HG02938 (cell line): ENCODE data around the gene NXPH1.
A peak's percentile ranks its signal among the peaks of the same experiment; 100 is the strongest.
"Not testable (repeated sequence)": the region's sequence is repeated elsewhere in the genome, so short reads cannot be mapped to it uniquely, and the experiment has no call there.

Source experiments
- ATAC-seq: cut with Tn5 transposase; IDR thresholded peaks from one replicate; pipeline ENCODE4 v1.9.1; 2021; ENCODE audit warnings: mild to moderate bottlenecking, moderate library complexity; ENCODE audit not compliant: unreplicated experiment

Gene NXPH1

GRCh38 chr7:8669501-8669851 lies 236.1 kb downstream of the NXPH1 start:
- no peak for ATAC-seq

- no peak for ATAC-seq
These were observed 251.0 kb downstream of the NXPH1 start for GRCh38 chr7:8684426-8684825.

- ATAC-seq: no peak
These were observed 266.6 kb downstream of the NXPH1 start for GRCh38 chr7:8699875-8700624.

- ATAC-seq: no peak
These were observed 269.4 kb downstream of the NXPH1 start for GRCh38 chr7:8702807-8703206.

- no peak for ATAC-seq
These were observed 276.7 kb downstream of the NXPH1 start for GRCh38 chr7:8710124-8710523.

GRCh38 chr7:8714791-8715190 lies 281.4 kb downstream of the NXPH1 start:
- no peak for ATAC-seq

- ATAC-seq: no peak
These were observed 285.7 kb downstream of the NXPH1 start for GRCh38 chr7:8719102-8719501.

GRCh38 chr7:8724080-8724718 lies 290.8 kb downstream of the NXPH1 start:
- ATAC-seq: peak; percentile 94

GRCh38 chr7:8731756-8732155 lies 298.3 kb downstream of the NXPH1 start:
- not testable (repeated sequence) for ATAC-seq

GRCh38 chr7:8739837-8740236 lies 306.4 kb downstream of the NXPH1 start:
- no peak for ATAC-seq

DNA sequence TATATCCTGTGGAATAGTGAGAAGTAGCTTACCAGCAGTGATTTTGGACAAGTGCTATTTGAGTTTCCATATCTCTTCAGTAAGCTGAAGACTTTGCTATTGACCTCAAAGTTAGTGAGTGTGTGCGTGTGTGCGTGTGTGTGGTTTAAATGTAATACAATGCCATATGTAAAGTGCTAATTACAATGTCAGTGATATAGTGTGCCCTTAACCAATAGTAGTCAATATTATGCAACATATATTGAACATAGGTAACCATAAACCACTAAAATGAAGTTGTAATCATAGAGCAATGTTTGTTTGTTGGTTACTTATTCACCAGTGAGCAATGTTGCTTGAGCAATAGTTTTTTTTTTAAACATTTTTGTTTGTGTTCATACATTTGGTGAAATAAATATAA lies 309.4 kb downstream of the NXPH1 start:
- no peak for ATAC-seq

GRCh38 chr7:8747338-8747737 lies 313.9 kb downstream of the NXPH1 start:
- no peak for ATAC-seq

GRCh38 chr7:8751557-8752231 lies 318.3 kb downstream of the NXPH1 start:
- ATAC-seq: no peak

GRCh38 chr7:8753355-8753754 lies 319.9 kb downstream of the NXPH1 start:
- ATAC-seq: no peak

GRCh38 chr7:8761731-8762130 lies 328.3 kb downstream of the NXPH1 start:
- ATAC-seq: no peak

- no peak for ATAC-seq
These were observed 329.4 kb downstream of the NXPH1 start for GRCh38 chr7:8762803-8763202.

DNA sequence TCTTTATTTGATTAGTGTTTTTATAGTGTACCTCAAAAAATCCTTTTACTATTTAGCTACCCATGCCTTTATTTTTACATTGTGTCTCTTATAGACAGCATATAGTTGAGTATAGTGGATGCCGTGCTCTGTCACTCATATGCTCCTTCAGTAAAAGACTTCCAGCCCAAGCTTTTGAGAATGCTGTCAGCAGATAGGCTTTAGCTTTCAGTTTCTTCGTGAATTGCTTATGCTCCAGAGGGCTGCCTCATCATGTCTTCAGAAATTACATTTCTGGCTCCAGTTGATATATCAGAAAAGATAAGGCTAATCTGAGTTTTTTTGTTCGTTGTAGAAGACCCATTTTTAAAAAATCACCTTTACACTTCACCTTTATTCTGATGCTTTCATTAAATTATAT lies 332.0 kb downstream of the NXPH1 start:
- ATAC-seq: no peak

DNA sequence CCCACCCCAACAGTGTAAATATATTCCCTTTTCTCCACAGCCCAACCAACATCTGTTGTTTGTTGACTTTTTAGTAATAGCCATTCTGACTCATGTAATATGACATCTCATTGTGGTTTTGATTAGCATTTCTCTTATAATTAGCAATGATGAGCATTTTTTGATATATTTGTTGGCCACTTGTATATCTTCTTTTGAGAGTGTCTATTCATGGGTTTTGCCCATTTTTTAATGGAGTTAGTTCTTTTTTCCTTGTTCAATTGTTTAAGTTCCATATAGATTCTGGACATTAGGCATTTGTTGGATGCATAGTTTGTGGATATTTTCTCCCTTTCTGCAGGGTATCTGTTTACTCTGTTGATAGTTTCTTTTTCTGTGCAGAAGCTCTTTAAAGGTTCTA lies 340.1 kb downstream of the NXPH1 start:
- ATAC-seq: no peak

- no peak for ATAC-seq
These were observed 345.1 kb downstream of the NXPH1 start for GRCh38 chr7:8778459-8778858.

DNA sequence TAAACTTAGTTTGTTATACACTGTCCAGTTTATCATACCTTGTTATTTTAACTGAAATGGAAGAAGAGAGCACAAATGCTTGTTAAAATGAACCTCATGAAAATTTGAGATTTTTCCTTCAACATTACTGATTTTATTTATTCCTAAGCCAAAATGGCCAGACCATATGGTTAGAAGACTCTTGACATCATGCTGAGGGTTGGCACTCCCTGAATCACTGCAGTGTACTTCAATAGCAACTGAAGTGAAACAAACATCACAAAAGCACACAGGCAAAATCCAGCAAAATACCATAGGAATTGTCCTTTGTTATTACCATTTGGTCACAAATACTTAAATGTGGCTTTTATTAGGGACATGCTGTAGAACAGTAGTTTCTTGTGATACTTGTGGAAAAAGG lies 347.8 kb downstream of the NXPH1 start:
- no peak for ATAC-seq

GRCh38 chr7:8783229-8783628 lies 349.8 kb downstream of the NXPH1 start:
- no peak for ATAC-seq

DNA sequence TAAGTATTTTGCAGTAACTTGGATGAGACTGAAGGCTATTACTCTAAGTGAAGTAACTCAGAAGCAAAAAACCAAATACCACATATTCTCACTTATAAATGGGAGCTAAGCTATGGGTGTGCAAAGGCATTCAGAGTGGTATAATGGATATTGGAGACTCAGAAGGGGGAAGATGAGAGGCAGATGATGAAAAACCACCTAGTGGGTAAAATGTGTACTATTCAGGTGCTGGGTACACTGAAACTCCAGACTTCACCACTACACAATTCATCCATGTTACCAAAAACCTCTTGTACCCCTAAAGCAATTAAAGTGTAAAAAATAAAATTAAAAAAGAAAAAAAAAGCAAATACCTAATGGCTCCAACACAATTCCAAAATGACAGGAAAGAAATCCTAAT lies 351.7 kb downstream of the NXPH1 start:
- no peak for ATAC-seq
